NB4 (cell line): ENCODE results near the gene TEDC2.

ENCODE experiments used
- CTCF ChIP-seq: IDR thresholded peaks from one replicate; pipeline ENCODE4 v1.5.1; 2012; ENCODE audit warnings: low read depth, low read length
- MYC ChIP-seq: IDR thresholded peaks from 2 replicates; pipeline ENCODE4 v1.6.1; 2011; ENCODE audit warnings: low read depth, low read length
- POLR2A ChIP-seq: IDR thresholded peaks from 2 replicates; pipeline ENCODE4 v1.6.1; 2011; ENCODE audit warnings: mild to moderate bottlenecking; ENCODE audit not compliant: insufficient read length; ENCODE audit errors: extremely low read depth
- TF ChIP-seq, protein P1 (sequence below): IDR thresholded peaks from 2 replicates; pipeline ENCODE4 v1.6.1; 2011; ENCODE audit warnings: low read depth, low read length

GRCh38 chr16:2472885-2473445 lies 13.1 kb downstream of the TEDC2 start:
- no peak for TF ChIP-seq CTCF
- TF ChIP-seq, protein P1, sequence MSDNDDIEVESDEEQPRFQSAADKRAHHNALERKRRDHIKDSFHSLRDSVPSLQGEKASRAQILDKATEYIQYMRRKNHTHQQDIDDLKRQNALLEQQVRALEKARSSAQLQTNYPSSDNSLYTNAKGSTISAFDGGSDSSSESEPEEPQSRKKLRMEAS: no peak
- no peak for TF ChIP-seq POLR2A
- TF ChIP-seq MYC: no peak
